Type B pancreatic cell (in vitro differentiated cells): ENCODE measurements around the gene RNF168. TPM values are rescaled to one million over a fixed set of nuclear protein-coding genes. Genes with fewer than 3 reads are reported as not detected.

Source experiments
- DNase-seq: peaks from one replicate; pipeline ENCODE4 v3.0.0; 2021; ENCODE audit warnings: mixed read lengths; ENCODE audit not compliant: unreplicated experiment; ENCODE audit errors: extremely low spot score
- H3K27ac Mint-ChIP-seq: 2 replicates; pipeline ENCODE4 v1.8.0; 2021; ENCODE audit warnings: mild to moderate bottlenecking, mixed read lengths
- H3K27me3 Mint-ChIP-seq: 2 replicates; pipeline ENCODE4 v1.8.0; 2021; ENCODE audit warnings: mixed read lengths
- H3K36me3 Mint-ChIP-seq: 2 replicates; pipeline ENCODE4 v1.8.0; 2021; ENCODE audit warnings: mixed read lengths
- H3K4me1 Mint-ChIP-seq: one replicate; pipeline ENCODE4 v1.8.0; 2021; ENCODE audit warnings: mixed read lengths; ENCODE audit not compliant: unreplicated experiment
- H3K4me3 Mint-ChIP-seq: 2 replicates; pipeline ENCODE4 v1.8.0; 2021; ENCODE audit warnings: mild to moderate bottlenecking, mixed read lengths
- H3K9me3 Mint-ChIP-seq: 2 replicates; pipeline ENCODE4 v1.8.0; 2021; ENCODE audit warnings: mixed read lengths
- total RNA-seq: library from RNA; stranded (reverse); gene quantifications from 2 replicates; pipeline ENCODE4 v1.2.1, GENCODE V29; 2021; ENCODE audit warnings: low replicate concordance
- TF ChIP-seq, protein P1 (sequence below): fragments of 200-600 bp; sonication (generic); conservative IDR thresholded peaks from 2 replicates; pipeline ENCODE4 v1.5.0; 2021; ENCODE audit warnings: antibody characterized with exemption, mild to moderate bottlenecking

The RNF168 gene
- total RNA-seq, 1 donor from 2014 or later, result 23.5 TPM

DNA sequence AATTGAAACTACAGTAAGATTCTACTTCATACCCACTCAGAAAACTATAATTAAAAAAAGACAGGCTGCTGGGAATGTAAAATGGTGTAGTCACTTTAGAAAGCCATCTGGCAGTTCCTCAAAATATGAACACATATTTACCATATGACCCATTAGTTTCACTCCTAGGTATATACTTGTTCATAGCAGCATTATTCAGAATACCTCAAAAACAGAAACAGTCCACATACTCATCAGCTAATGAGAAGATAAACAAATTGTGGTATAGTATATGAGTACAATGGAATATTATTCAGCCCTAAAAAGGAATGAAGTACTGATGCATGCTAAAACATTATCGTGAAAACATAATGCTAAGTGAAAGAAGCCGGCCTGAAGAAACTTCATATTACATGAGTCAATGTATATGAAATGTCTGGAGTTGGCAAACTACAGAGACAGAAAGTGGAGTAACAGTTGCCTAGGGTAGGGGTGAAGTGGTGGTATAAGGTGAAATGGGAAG, 41.0 kb upstream of the RNF168 start:
- H3K4me1 Mint-ChIP-seq, result no peaks in the 10 kb centered on the region
- no peak for DNase-seq
- no peak overlapping the region for H3K27ac Mint-ChIP-seq
- H3K9me3 Mint-ChIP-seq, result no peaks in the 10 kb centered on the region
- peaks cover 4% of the 10 kb centered on the region for H3K27me3 Mint-ChIP-seq
- H3K4me3 Mint-ChIP-seq, result no peak overlapping the region
- TF ChIP-seq, protein P1, sequence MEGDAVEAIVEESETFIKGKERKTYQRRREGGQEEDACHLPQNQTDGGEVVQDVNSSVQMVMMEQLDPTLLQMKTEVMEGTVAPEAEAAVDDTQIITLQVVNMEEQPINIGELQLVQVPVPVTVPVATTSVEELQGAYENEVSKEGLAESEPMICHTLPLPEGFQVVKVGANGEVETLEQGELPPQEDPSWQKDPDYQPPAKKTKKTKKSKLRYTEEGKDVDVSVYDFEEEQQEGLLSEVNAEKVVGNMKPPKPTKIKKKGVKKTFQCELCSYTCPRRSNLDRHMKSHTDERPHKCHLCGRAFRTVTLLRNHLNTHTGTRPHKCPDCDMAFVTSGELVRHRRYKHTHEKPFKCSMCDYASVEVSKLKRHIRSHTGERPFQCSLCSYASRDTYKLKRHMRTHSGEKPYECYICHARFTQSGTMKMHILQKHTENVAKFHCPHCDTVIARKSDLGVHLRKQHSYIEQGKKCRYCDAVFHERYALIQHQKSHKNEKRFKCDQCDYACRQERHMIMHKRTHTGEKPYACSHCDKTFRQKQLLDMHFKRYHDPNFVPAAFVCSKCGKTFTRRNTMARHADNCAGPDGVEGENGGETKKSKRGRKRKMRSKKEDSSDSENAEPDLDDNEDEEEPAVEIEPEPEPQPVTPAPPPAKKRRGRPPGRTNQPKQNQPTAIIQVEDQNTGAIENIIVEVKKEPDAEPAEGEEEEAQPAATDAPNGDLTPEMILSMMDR, result no peak
- no peaks in the 10 kb centered on the region for H3K36me3 Mint-ChIP-seq

DNA sequence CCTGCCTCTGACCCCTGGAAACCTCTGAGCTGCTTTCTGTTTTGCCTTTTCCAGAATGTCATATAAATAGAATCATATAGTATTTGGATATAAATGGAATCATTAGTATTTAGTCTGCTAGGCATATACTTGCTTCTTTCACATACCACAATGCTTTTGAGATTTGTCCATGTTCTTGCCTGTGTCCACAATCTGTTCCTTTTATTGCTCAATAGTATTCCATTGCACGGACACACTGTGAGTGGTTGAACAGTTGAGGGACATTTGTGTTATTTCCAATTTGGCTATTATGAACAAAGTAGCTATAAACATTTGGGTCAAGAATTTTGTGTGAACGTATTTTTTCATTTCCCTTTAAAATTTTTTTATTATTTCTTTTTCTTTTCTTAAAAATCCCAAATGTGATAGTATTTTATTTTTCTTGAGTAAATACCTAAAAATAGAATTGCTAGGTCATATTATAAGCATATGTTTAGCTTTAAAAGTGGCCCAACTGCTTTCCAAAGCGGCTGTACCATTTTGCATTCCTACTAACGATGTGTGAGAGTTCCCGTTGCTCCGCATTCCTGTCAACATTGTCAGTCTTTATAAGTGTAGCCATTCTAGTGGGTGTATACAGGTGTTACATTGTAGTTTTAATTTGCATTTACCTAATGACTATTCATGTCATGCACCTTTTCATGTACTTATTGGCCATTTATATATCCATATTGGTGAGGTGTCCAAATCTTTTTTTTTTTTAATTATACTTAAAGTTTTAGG, 38.3 kb upstream of the RNF168 start:
- no peaks in the 10 kb centered on the region for H3K9me3 Mint-ChIP-seq
- DNase-seq, result no peak
- H3K36me3 Mint-ChIP-seq, result no peaks in the 10 kb centered on the region
- H3K27me3 Mint-ChIP-seq, result peaks cover 9% of the 10 kb centered on the region
- no peaks in the 10 kb centered on the region for H3K4me1 Mint-ChIP-seq
- H3K27ac Mint-ChIP-seq, result no peak overlapping the region
- H3K4me3 Mint-ChIP-seq, result no peak overlapping the region
- TF ChIP-seq, protein P1, result no peak

DNA sequence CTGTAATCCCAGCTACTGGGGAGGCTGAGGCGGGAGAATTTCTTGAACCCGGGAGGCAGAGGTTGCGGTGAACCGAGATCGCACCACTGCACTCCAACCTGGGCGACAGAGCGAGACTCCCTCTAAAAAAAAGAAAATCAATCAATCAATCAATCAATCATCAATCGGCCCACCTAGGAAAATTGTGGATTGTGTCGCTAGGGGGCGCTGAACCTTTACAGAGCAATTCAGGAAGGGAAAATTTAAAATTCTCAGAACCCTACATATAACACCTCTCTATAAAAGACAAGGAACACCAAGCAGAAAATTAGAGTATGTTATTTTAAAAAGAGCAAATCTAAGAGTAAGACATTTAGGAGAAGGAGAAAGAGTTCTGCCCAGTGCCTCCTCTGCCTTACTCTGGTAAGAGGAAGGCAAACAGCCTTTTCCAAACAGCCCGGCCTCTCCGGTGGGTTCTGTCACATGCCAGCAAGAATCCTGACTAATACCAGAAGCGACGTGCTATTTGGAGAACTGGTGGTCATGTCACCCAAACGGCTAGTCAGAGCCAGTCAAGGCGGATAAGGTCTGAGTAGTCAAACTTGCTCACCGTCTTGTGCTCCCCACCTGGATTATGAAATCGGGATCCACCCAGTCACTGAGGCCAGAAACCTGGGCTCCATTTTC, 33.9 kb upstream of the RNF168 start:
- no peak for DNase-seq
- no peaks in the 10 kb centered on the region for H3K36me3 Mint-ChIP-seq

DNA sequence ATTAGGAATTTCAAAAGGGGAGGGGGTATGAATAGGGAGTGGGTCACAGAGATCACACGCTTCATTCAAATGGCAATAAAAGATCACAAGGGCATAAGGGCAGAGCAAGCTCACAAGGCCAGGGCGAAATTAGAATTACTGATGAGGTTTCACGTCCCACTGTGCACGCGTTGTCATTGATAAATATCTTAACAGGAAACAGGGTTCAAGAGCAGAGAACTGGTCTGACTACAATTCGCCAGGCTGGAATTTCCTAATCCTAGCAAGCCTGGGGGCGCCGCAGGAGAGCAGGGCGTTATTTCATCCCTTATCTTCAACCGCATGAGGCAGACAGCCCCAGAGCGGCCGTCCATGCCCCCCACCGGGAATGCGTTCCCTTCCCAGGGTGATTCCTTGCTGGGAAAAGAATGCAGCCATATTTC, 29.7 kb upstream of the RNF168 start:
- H3K36me3 Mint-ChIP-seq, result no peaks in the 10 kb centered on the region
- TF ChIP-seq, protein P1, result no peak
- no peak overlapping the region for H3K4me3 Mint-ChIP-seq
- peaks cover 35% of the 10 kb centered on the region for H3K27me3 Mint-ChIP-seq
- no peaks in the 10 kb centered on the region for H3K4me1 Mint-ChIP-seq
- H3K27ac Mint-ChIP-seq, result no peak overlapping the region
- peaks cover 10% of the 10 kb centered on the region for H3K9me3 Mint-ChIP-seq
- no peak for DNase-seq

More for the DNA sequence above, 33.9 kb upstream of the RNF168 start:
- Mint-ChIP-seq H3K27ac (no peak overlapping the region), H3K4me1 (no peaks in the 10 kb centered on the region), H3K4me3 (no peak overlapping the region), H3K27me3 (peaks cover 21% of the 10 kb centered on the region), H3K9me3 (no peaks in the 10 kb centered on the region)
- TF ChIP-seq, protein P1, result peak; percentile 84

DNA sequence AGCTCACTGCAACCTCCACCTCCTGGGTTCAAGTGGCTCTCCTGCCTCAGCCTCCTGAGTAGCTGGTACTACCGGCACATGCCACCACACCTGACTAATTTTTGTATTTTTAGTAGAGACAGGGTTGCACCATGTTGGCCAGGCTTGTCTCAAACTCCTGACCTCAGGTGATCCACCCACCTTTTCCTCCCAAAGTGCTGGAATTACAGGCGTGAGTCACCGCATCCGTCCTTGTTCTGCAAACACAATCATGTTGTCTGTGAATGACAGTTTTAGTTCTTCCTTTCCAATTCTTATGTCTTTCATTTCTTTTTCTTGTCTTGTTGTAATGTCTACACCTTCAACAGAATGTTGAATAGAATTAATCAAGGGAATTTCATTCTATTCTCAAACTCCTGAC, 27.9 kb upstream of the RNF168 start:
- Mint-ChIP-seq H3K4me1 (no peaks in the 10 kb centered on the region), H3K36me3 (no peaks in the 10 kb centered on the region), H3K27ac (no peak overlapping the region), H3K4me3 (no peak overlapping the region), H3K27me3 (peaks cover 35% of the 10 kb centered on the region), H3K9me3 (peaks cover 10% of the 10 kb centered on the region)
- DNase-seq, result no peak
- TF ChIP-seq, protein P1, result no peak
